ENCODE measurements around the gene ATP6V1E1. TPM values are rescaled to one million over a fixed set of nuclear protein-coding genes. Genes with fewer than 3 reads are reported as not detected.

Gene ATP6V1E1
- total RNA-seq, 1 experiment from 2014 or later = 89.2 TPM

DNA sequence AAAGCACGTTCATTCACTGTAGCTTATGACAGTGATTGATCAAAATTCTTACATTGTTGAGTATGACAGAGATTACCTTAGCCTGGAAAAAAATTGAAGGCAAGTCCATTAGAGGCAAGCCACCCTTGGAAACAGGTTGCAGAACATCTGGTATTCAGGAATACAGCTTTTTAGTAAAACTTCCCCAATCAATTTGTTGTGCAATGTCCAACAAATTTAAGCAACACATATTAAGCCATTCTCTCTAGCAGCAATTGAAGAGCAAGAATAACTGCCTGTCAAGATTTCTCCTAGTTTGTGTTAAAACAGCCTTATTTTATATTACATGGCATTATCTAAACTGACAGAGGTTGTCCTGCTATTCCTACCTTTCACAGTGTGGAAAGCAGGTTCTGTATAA is 47.0 kb upstream of the ATP6V1E1 start:
- Histone ChIP-seq H4K91ac (ENCODE audit: insufficient read length, low read depth, low read length) (no peak overlapping the region), H2AK5ac (ENCODE audit: insufficient read length, low read length) (no peak overlapping the region), H2BK20ac (ENCODE audit: low read depth, low read length, poor library complexity, severe bottlenecking) (no peak overlapping the region), H2AFZ (ENCODE audit: low read length) (no peak overlapping the region), H3K23me2 (ENCODE audit: insufficient read length, low read depth, low read length, poor library complexity, severe bottlenecking) (no peaks in the 10 kb centered on the region), H3K79me2 (ENCODE audit: insufficient read depth, low read length) (no peaks in the 10 kb centered on the region), H4K8ac (replicated peaks; ENCODE audit: insufficient read length, low read depth, low read length) (no peak overlapping the region), H4K20me1 (ENCODE audit: control insufficient read depth, insufficient read depth, insufficient read length) (no peaks in the 10 kb centered on the region), H3K4ac (ENCODE audit: low read depth, low read length) (no peak overlapping the region), H3K27ac (ENCODE audit: insufficient read length, low read depth, low read length) (no peak overlapping the region), H2BK120ac (ENCODE audit: low read depth, low read length, poor library complexity, severe bottlenecking) (no peak overlapping the region), H4K5ac (ENCODE audit: insufficient read length, low read depth, low read length) (no peak overlapping the region), H3K4me2 (ENCODE audit: insufficient read depth, insufficient read length, low read length) (no peak overlapping the region), H2BK5ac (ENCODE audit: insufficient read length, low read length) (no peak overlapping the region), H3K56ac (ENCODE audit: insufficient read length, low read depth, low read length) (no peak overlapping the region), H3K9ac (ENCODE audit: extremely low read depth, insufficient read length, low read length) (no peak overlapping the region), H2BK15ac (ENCODE audit: low read depth, low read length) (no peak overlapping the region), H3K9me3 (ENCODE audit: control insufficient read depth, low read depth, low read length) (no peaks in the 10 kb centered on the region), H3K27me3 (ENCODE audit: insufficient read depth, low read length) (no peaks in the 10 kb centered on the region), H3K79me1 (ENCODE audit: insufficient read depth, low read depth, low read length, poor library complexity, severe bottlenecking) (no peaks in the 10 kb centered on the region), H3K4me1 (ENCODE audit: insufficient read depth, low read length) (peaks cover 9% of the 10 kb centered on the region; the same call in 1 of the 2 replicates), H3K23ac (ENCODE audit: insufficient read length, low read depth, low read length) (no peak overlapping the region), H2BK12ac (ENCODE audit: insufficient read length, low read depth, low read length) (no peak overlapping the region), H3K18ac (ENCODE audit: insufficient read length, low read depth, low read length) (no peak overlapping the region), H3T11ph (ENCODE audit: low read length) (no peak overlapping the region), H3K14ac (ENCODE audit: insufficient read depth, low read length) (no peak overlapping the region)
- TF ChIP-seq, protein P1, sequence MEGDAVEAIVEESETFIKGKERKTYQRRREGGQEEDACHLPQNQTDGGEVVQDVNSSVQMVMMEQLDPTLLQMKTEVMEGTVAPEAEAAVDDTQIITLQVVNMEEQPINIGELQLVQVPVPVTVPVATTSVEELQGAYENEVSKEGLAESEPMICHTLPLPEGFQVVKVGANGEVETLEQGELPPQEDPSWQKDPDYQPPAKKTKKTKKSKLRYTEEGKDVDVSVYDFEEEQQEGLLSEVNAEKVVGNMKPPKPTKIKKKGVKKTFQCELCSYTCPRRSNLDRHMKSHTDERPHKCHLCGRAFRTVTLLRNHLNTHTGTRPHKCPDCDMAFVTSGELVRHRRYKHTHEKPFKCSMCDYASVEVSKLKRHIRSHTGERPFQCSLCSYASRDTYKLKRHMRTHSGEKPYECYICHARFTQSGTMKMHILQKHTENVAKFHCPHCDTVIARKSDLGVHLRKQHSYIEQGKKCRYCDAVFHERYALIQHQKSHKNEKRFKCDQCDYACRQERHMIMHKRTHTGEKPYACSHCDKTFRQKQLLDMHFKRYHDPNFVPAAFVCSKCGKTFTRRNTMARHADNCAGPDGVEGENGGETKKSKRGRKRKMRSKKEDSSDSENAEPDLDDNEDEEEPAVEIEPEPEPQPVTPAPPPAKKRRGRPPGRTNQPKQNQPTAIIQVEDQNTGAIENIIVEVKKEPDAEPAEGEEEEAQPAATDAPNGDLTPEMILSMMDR (conservative IDR thresholded peaks at IDR 0.05) = no peak
- no peaks in the 10 kb centered on the region for H3K9me3 Mint-ChIP-seq
- no CpG with 5 or more reads among the region's 1 CpG for WGBS (ENCODE audit: extremely low coverage, insufficient read length, low lambda C conversion rate)
- H3K4me1 Mint-ChIP-seq = peaks cover 12 to 13% of the 10 kb centered on the region in 2 experiments
- peaks cover 0 to 3% (median 3%) of the 10 kb centered on the region in 3 experiments; a peak in 3 of 7 replicates for H3K36me3 Mint-ChIP-seq (ENCODE audit: insufficient read depth in 1 of 3, low read depth in 3 of 3)
- H3K27me3 Mint-ChIP-seq (ENCODE audit: low read depth) = no peaks in the 10 kb centered on the region; the same call in 1 of the 2 replicates
- H3K4me3 Mint-ChIP-seq = no peak overlapping the region
- H3K27ac Mint-ChIP-seq = no peak overlapping the region
- no peak for DNase-seq
